Measurements from ENCODE around the gene ABCC3. TPM values are rescaled to one million over a fixed set of nuclear protein-coding genes. Genes with fewer than 3 reads are reported as not detected.
A peak's percentile ranks its signal among the peaks of the same experiment; 100 is the strongest.

ABCC3 gene
- total and polyA plus RNA-seq, 5 experiments from 2014 or later: 0.10 TPM; not detected in 4

DNA sequence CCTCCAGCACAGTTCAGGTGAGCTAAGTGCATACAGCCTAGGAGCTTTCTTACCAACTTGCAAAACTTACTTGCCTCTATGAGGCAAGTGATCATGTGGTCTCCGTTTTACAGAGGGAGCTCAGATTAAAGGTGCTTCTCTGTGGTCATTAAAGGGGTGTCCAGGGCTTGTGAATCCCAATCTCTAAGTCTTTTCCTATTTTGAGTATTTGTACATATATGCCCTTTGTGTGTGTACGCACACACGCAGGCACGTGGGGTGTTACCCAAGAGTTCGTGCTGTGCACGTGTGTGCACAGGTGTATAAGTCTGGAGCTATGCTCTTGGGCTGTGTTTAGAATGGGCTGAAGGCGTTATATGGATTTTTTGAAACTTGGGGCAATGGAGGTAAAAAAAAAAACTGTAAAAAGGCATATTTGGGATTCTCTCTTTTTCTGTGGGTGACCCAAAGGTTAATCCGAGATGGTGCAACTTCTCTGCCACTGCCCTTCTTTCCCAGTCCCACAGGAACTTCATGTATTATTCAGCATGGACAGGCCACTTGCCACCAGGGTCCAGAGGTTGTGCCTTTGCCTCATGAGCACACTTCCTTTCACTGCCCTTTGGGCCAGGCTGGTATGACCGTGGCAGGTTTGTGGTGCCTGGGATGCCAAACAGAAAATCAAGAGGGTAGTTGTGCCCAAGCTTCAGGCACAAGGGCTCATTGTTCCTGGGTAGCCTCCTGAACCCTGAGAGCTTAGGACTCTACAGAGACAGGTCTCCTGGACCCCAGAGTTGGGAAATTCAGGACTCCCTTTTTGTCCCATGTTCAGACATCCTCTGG, 1.5 kb downstream of the ABCC3 start:
- peaks cover 37 to 77% (median 53%) of the 10 kb centered on the region in 5 donors for H3K27me3 Mint-ChIP-seq
- POLR2A ChIA-PET: no interaction called here

GRCh38 chr17:50636804-50637195, 2.1 kb downstream of the ABCC3 start:
- Mint-ChIP-seq H3K4me1 (peaks cover 0 to 9% (median 2%) of the 10 kb centered on the region in 4 donors), H3K27me3 (peaks cover 34 to 76% (median 48%) of the 10 kb centered on the region in 5 donors), H3K9me3 (no peaks in the 10 kb centered on the region), H3K4me3 (no peak overlapping the region), H3K27ac (no peak overlapping the region), H3K36me3 (peaks cover 0 to 3% (median 0%) of the 10 kb centered on the region in 3 donors)
- ATAC-seq (no peak), DNase-seq (peak in 1 of 10 donors; percentile 36)
- POLR2A ChIA-PET: no interaction called here

More for the DNA sequence above, 1.5 kb downstream of the ABCC3 start:
- Mint-ChIP-seq H3K4me3 (peak overlapping the region in 1 of 10 donors; percentile 39), H3K36me3 (peaks cover 0 to 3% (median 0%) of the 10 kb centered on the region in 3 donors), H3K27ac (no peak overlapping the region), H3K9me3 (no peaks in the 10 kb centered on the region), H3K4me1 (peaks cover 0 to 9% (median 2%) of the 10 kb centered on the region in 4 donors)
- ATAC-seq: no peak
- DNase-seq: peak in 1 of 10 donors; percentile 21

GRCh38 chr17:50637829-50638605, 3.3 kb downstream of the ABCC3 start:
- Mint-ChIP-seq H3K4me1 (peaks cover 0 to 9% (median 1%) of the 10 kb centered on the region in 4 donors), H3K9me3 (no peaks in the 10 kb centered on the region), H3K27me3 (peaks cover 25 to 67% (median 41%) of the 10 kb centered on the region in 5 donors), H3K36me3 (peaks cover 0 to 3% (median 0%) of the 10 kb centered on the region in 3 donors), H3K27ac (peak overlapping the region in 1 of 10 donors; percentile 41), H3K4me3 (no peak overlapping the region)
- DNase-seq (peak in 1 of 10 donors; percentile 15), ATAC-seq (no peak)
- POLR2A ChIA-PET: no interaction called here

DNA sequence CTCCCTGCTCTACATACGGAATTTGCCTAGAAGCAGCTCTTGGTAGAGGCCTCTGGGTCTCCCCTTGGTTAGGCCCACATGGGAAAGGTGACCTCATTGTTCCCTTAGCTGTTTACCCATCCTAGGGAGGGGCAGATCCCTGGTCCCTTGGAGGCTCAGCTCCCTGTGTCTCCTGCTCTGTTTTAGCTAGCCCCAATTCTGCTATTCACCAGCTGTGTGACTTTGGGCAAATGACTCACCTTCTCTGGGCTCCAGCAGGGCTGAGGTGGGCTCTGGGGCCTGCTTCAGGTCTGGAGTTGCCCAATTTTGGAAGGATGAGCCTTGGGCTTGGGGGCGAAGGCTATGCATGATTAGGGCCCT, 3.9 kb downstream of the ABCC3 start:
- ATAC-seq (no peak), DNase-seq (peak in 1 of 10 donors; percentile 47)
- no peaks in the 10 kb centered on the region for H3K9me3 Mint-ChIP-seq
- POLR2A ChIA-PET: no interaction called here
- H3K36me3 Mint-ChIP-seq: peaks cover 0 to 2% (median 0%) of the 10 kb centered on the region in 3 donors
- no peak overlapping the region for H3K4me3 Mint-ChIP-seq
- peaks cover 20 to 67% (median 37%) of the 10 kb centered on the region in 5 donors for H3K27me3 Mint-ChIP-seq
- H3K4me1 Mint-ChIP-seq: peaks cover 0 to 4% (median 1%) of the 10 kb centered on the region in 4 donors
- no peak overlapping the region for H3K27ac Mint-ChIP-seq

- no peak overlapping the region for H3K4me3 Mint-ChIP-seq
Observed at GRCh38 chr17:50638966-50639713, 4.5 kb downstream of the ABCC3 start.

GRCh38 chr17:50640686-50641351, 6.1 kb downstream of the ABCC3 start:
- ATAC-seq (no peak), DNase-seq (peak in 1 of 10 donors; percentile 37)
- H3K36me3 Mint-ChIP-seq: no peaks in the 10 kb centered on the region
- POLR2A ChIA-PET: no interaction called here
- H3K9me3 Mint-ChIP-seq: no peaks in the 10 kb centered on the region
- peaks cover 0 to under 1% (median 0%) of the 10 kb centered on the region in 4 donors for H3K4me1 Mint-ChIP-seq
- H3K4me3 Mint-ChIP-seq: no peak overlapping the region
- no peak overlapping the region for H3K27ac Mint-ChIP-seq
- peaks cover 17 to 55% (median 30%) of the 10 kb centered on the region in 5 donors for H3K27me3 Mint-ChIP-seq

More at GRCh38 chr17:50638966-50639713, 4.5 kb downstream of the ABCC3 start:
- Mint-ChIP-seq H3K36me3 (no peaks in the 10 kb centered on the region), H3K9me3 (no peaks in the 10 kb centered on the region), H3K27me3 (peaks cover 18 to 65% (median 34%) of the 10 kb centered on the region in 5 donors), H3K27ac (no peak overlapping the region), H3K4me1 (peaks cover 0 to 2% (median under 1%) of the 10 kb centered on the region in 4 donors)
- POLR2A ChIA-PET: interaction anchor here (0.6 kb wide), 1 partner anchor 1676 kb away, joined by 5 read pairs; no protein-coding TSS in a partner anchor
- DNase-seq (peak in 1 of 10 donors; percentile 24), ATAC-seq (no peak)

GRCh38 chr17:50641357-50641756, 6.7 kb downstream of the ABCC3 start:
- Mint-ChIP-seq H3K36me3 (no peaks in the 10 kb centered on the region), H3K4me1 (no peaks in the 10 kb centered on the region), H3K9me3 (no peaks in the 10 kb centered on the region), H3K27ac (no peak overlapping the region), H3K4me3 (no peak overlapping the region), H3K27me3 (peaks cover 15 to 50% (median 25%) of the 10 kb centered on the region in 5 donors)
- ATAC-seq (no peak), DNase-seq (peak in 1 of 10 donors; percentile 19)
- POLR2A ChIA-PET: no interaction called here

- H3K4me3 Mint-ChIP-seq: no peak overlapping the region
Observed at GRCh38 chr17:50642071-50642721, 7.5 kb downstream of the ABCC3 start.

GRCh38 chr17:50642722-50643656, 8.3 kb downstream of the ABCC3 start:
- Mint-ChIP-seq H3K4me1 (no peaks in the 10 kb centered on the region), H3K27me3 (peaks cover 9 to 35% (median 17%) of the 10 kb centered on the region in 5 donors), H3K9me3 (no peaks in the 10 kb centered on the region), H3K27ac (peak overlapping the region in 1 of 10 donors; percentile 53), H3K36me3 (no peaks in the 10 kb centered on the region), H3K4me3 (no peak overlapping the region)
- POLR2A ChIA-PET: no interaction called here
- peak in 1 of 10 donors; percentile 38 for DNase-seq
- no peak for ATAC-seq

More at GRCh38 chr17:50642071-50642721, 7.5 kb downstream of the ABCC3 start:
- POLR2A ChIA-PET: no interaction called here
- peaks cover 15 to 41% (median 22%) of the 10 kb centered on the region in 5 donors for H3K27me3 Mint-ChIP-seq
- peak in 1 of 10 donors; percentile 24 for DNase-seq
- H3K4me1 Mint-ChIP-seq: no peaks in the 10 kb centered on the region
- H3K36me3 Mint-ChIP-seq: no peaks in the 10 kb centered on the region
- H3K9me3 Mint-ChIP-seq: no peaks in the 10 kb centered on the region
- ATAC-seq: no peak
- H3K27ac Mint-ChIP-seq: no peak overlapping the region

DNA sequence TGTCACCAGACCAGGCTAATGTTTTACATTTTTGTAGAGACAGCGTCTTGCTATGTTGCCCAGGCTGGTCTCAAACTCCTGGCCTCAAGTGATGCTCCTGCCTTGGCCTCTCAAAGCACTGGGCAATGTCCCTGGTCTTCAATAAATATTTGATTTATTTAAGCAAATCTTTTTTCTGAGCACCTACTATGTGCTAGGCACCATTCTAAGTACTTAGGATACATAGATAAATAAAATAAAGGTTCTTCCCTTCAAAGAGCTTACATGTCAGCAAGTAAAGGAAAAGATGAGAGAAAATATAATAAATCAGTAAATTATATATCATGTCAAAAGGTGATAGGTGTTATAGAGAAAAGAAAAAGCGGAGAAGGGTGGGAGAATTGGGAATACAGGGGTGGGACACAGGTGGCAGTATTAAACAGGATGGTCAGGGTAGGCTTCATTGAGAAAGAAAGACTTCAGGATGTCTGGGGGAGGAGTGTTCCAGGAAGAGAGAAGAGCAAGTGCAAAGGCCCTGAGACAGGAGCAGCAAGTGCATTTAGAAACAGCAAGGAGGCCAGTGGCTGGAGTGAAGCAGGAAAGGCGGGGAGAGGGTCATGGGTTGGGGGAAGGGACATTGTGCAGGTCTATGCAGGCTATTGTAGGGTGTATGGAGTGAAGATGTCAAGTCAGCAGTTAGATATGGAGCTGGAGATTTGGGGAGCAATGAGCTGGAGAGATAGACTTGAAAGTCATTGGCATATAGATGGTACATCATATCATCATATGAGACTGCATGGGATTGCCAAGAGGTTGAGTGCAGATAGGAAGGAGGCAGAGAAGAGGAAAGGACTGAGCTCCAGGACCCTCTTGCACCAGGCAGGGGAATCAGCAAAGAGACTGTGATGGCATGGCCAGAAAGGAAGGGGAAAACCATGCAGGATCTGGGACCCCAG, 11.3 kb downstream of the ABCC3 start:
- Mint-ChIP-seq H3K27ac (no peak overlapping the region), H3K36me3 (no peaks in the 10 kb centered on the region), H3K4me1 (no peaks in the 10 kb centered on the region), H3K9me3 (peaks cover 0 to 2% (median 0%) of the 10 kb centered on the region in 9 donors), H3K4me3 (no peak overlapping the region), H3K27me3 (peaks cover 7 to 21% (median 15%) of the 10 kb centered on the region in 5 donors)
- POLR2A ChIA-PET: no interaction called here
- DNase-seq (peak in 1 of 10 donors; percentile 26), ATAC-seq (no peak)
